Suprapubic skin (tissue), 4 donors: ENCODE data around the gene ZBED6. TPM values are rescaled to one million over a fixed set of nuclear protein-coding genes. Genes with fewer than 3 reads are reported as not detected.

Source experiments
- DNase-seq, 2 donors: peaks; one replicate each; pipeline ENCODE4 v3.0.0-alpha.2; 2019; ENCODE audit warnings: low spot score in 2 of 2
- H3K27ac ChIP-seq: fragments of 200-600 bp; sonication (generic); one replicate; pipeline ENCODE4 v1.5.1; 2019
- H3K27me3 ChIP-seq: fragments of 200-600 bp; sonication (generic); one replicate; pipeline ENCODE4 v1.5.1; 2019
- H3K36me3 ChIP-seq: fragments of 200-600 bp; sonication (generic); one replicate; pipeline ENCODE4 v1.5.1; 2019
- H3K4me1 ChIP-seq: fragments of 200-600 bp; sonication (generic); one replicate; pipeline ENCODE4 v1.5.1; 2019
- H3K4me3 ChIP-seq: fragments of 200-600 bp; sonication (generic); one replicate; pipeline ENCODE4 v1.5.1; 2019; ENCODE audit warnings: mild to moderate bottlenecking
- H3K9me3 ChIP-seq: fragments of 200-600 bp; sonication (generic); one replicate; pipeline ENCODE4 v1.5.1; 2019
- EP300 ChIP-seq: sonication (generic); formaldehyde crosslinking; IDR thresholded peaks from one replicate; pipeline ENCODE4 v1.6.1; 2017; ENCODE audit warnings: antibody characterized with exemption
- POLR2A ChIP-seq, 2 donors: fragments of 450-650 bp; IDR thresholded peaks; one replicate each; pipeline ENCODE4 v1.6.1; 2017; ENCODE audit warnings: antibody characterized with exemption in 2 of 2, mild to moderate bottlenecking in 2 of 2, moderate library complexity in 2 of 2
- POLR2AphosphoS5 ChIP-seq, 3 donors: sonication (generic); formaldehyde crosslinking; IDR thresholded peaks; one replicate each; pipeline ENCODE4 v1.6.1; 2017; ENCODE audit warnings: antibody characterized with exemption in 3 of 3
- WGBS: methylation state at CpG from one replicate; pipeline ENCODE4 v1.1.5; 2018; 5-methylcytosine and 5-hydroxymethylcytosine counted together
- total RNA-seq, 4 donors: library from RNA; depleted of rRNA; stranded (reverse); fragments of >200 nt; gene quantifications; one replicate each; pipeline ENCODE4 v1.1.0, GENCODE V29; 2016
- TF ChIP-seq, protein P1 (sequence below), 2 donors: fragments of 200-600 bp in 1 of 2; fragments of 450-650 bp in 1 of 2; sonication (generic) in 1 of 2; IDR thresholded peaks; one replicate each; pipeline ENCODE4 v1.5.1; 2016 to 2019; ENCODE audit warnings: antibody characterized with exemption in 2 of 2, mild to moderate bottlenecking in 1 of 2, moderate library complexity in 1 of 2

ZBED6 gene
- total RNA-seq, 4 donors from 2014 or later, result 19.2 to 76.7 (median 30.3) TPM

- H3K27me3 ChIP-seq, result no peaks in the 10 kb centered on the region
- no peak for DNase-seq
- no peaks in the 10 kb centered on the region for H3K9me3 ChIP-seq
- peak overlapping the region; percentile 90 for H3K4me3 ChIP-seq
- TF ChIP-seq EP300, result no peak
- TF ChIP-seq, protein P1, sequence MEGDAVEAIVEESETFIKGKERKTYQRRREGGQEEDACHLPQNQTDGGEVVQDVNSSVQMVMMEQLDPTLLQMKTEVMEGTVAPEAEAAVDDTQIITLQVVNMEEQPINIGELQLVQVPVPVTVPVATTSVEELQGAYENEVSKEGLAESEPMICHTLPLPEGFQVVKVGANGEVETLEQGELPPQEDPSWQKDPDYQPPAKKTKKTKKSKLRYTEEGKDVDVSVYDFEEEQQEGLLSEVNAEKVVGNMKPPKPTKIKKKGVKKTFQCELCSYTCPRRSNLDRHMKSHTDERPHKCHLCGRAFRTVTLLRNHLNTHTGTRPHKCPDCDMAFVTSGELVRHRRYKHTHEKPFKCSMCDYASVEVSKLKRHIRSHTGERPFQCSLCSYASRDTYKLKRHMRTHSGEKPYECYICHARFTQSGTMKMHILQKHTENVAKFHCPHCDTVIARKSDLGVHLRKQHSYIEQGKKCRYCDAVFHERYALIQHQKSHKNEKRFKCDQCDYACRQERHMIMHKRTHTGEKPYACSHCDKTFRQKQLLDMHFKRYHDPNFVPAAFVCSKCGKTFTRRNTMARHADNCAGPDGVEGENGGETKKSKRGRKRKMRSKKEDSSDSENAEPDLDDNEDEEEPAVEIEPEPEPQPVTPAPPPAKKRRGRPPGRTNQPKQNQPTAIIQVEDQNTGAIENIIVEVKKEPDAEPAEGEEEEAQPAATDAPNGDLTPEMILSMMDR (IDR thresholded peaks at IDR 0.05), result no peak
- no peak for TF ChIP-seq POLR2A (IDR thresholded peaks at IDR 0.05)
- no peak for TF ChIP-seq POLR2AphosphoS5 (IDR thresholded peaks at IDR 0.05)
- peaks cover 4% of the 10 kb centered on the region for H3K36me3 ChIP-seq
- WGBS, result 62% methylated on average over 2 of the region's 2 CpGs
- no peak overlapping the region for H3K27ac ChIP-seq
- peaks cover 62% of the 10 kb centered on the region for H3K4me1 ChIP-seq
Measured at GRCh38 chr1:203797216-203797615, 1.8 kb downstream of the ZBED6 start.

- Histone ChIP-seq H3K9me3 (no peaks in the 10 kb centered on the region), H3K4me3 (peak overlapping the region; percentile 90), H3K36me3 (peaks cover 7% of the 10 kb centered on the region), H3K4me1 (peaks cover 67% of the 10 kb centered on the region), H3K27ac (no peak overlapping the region), H3K27me3 (no peaks in the 10 kb centered on the region)
- TF ChIP-seq EP300, result no peak
- TF ChIP-seq, protein P1 (IDR thresholded peaks at IDR 0.05), result peak in 1 of 2 donors; percentile 18
- WGBS, result 49% methylated on average over 6 of the region's 6 CpGs
- no peak for DNase-seq
Measured at GRCh38 chr1:203797948-203798655, 2.7 kb downstream of the ZBED6 start.

DNA sequence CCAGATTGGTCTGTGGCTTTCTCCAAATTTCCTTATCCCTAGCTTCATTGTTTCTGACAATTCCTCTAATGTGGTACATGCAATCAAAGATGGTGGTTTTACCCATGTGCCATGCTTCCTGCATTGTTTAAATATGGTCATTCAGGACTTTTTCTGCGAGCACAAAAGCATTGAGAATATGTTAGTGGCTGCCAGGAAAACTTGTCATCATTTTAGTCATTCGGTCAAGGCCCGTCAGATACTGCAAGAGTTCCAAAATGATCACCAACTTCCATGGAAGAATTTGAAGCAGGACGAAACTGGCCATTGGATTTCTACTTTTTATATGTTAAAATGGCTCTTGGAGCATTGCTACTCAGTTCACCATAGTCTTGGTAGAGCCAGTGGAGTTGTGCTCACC lies 3.7 kb downstream of the ZBED6 start:
- no peak overlapping the region for H3K27ac ChIP-seq
- H3K9me3 ChIP-seq, result no peaks in the 10 kb centered on the region
- WGBS, result 78% methylated on average over 4 of the region's 4 CpGs
- no peak for TF ChIP-seq EP300
- TF ChIP-seq POLR2AphosphoS5 (IDR thresholded peaks at IDR 0.05), result no peak
- no peak for TF ChIP-seq POLR2A (IDR thresholded peaks at IDR 0.05)
- TF ChIP-seq, protein P1 (IDR thresholded peaks at IDR 0.05), result no peak
- H3K27me3 ChIP-seq, result no peaks in the 10 kb centered on the region
- no peak for DNase-seq
- H3K4me3 ChIP-seq, result no peak overlapping the region
- peaks cover 13% of the 10 kb centered on the region for H3K36me3 ChIP-seq
- peaks cover 73% of the 10 kb centered on the region for H3K4me1 ChIP-seq

GRCh38 chr1:203799971-203800370 lies 4.5 kb downstream of the ZBED6 start:
- 43% methylated on average over 1 of the region's 1 CpG for WGBS
- H3K4me3 ChIP-seq, result no peak overlapping the region
- H3K27ac ChIP-seq, result no peak overlapping the region
- no peak for DNase-seq
- peaks cover 70% of the 10 kb centered on the region for H3K4me1 ChIP-seq
- no peak for TF ChIP-seq EP300
- no peak for TF ChIP-seq POLR2A (IDR thresholded peaks at IDR 0.05)
- TF ChIP-seq, protein P1 (IDR thresholded peaks at IDR 0.05), result no peak
- no peak for TF ChIP-seq POLR2AphosphoS5 (IDR thresholded peaks at IDR 0.05)
- peaks cover 14% of the 10 kb centered on the region for H3K36me3 ChIP-seq
- no peaks in the 10 kb centered on the region for H3K27me3 ChIP-seq
- no peaks in the 10 kb centered on the region for H3K9me3 ChIP-seq

GRCh38 chr1:203805689-203806088 lies 10.3 kb downstream of the ZBED6 start:
- Histone ChIP-seq H3K27me3 (no peaks in the 10 kb centered on the region), H3K27ac (no peak overlapping the region), H3K36me3 (peaks cover 41% of the 10 kb centered on the region), H3K9me3 (no peaks in the 10 kb centered on the region), H3K4me1 (peaks cover 26% of the 10 kb centered on the region), H3K4me3 (no peak overlapping the region)
- TF ChIP-seq EP300 (no peak), POLR2AphosphoS5 (IDR thresholded peaks at IDR 0.05) (no peak), POLR2A (IDR thresholded peaks at IDR 0.05) (no peak)
- TF ChIP-seq, protein P1 (IDR thresholded peaks at IDR 0.05), result no peak
- no peak for DNase-seq
- 94% methylated on average over 7 of the region's 7 CpGs for WGBS
